ENCODE results near the gene DYNLL2. TPM values are rescaled to one million over a fixed set of nuclear protein-coding genes. Genes with fewer than 3 reads are reported as not detected.
"Not testable (repeated sequence)": the region's sequence is repeated elsewhere in the genome, so short reads cannot be mapped to it uniquely, and the experiment has no call there.

DYNLL2 gene
- total RNA-seq, 1 donor from 2014 or later, result 55.7 TPM

GRCh38 chr17:58101898-58102297 lies 18.7 kb downstream of the DYNLL2 start:
- not testable (repeated sequence) for DNase-seq (ENCODE audit: low spot score)

DNA sequence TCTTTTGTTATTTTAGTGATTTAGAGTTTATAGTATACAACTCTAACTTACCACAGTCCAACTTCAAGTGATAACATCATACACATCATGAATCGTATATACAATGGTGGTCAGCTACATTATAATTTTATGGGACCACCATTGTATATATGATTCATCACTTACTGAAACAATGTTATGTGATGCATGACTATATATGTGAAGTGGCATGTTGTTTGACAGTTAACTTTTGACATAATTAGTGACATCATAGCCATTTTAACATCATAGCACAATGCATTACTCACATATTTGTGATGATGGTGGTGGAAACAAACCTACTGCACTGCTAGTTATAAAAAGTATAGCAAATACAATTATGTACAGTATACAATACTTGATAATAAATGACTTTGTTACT lies 21.9 kb downstream of the DYNLL2 start:
- DNase-seq (ENCODE audit: low spot score), result no peak

GRCh38 chr17:58107306-58107705 lies 24.1 kb downstream of the DYNLL2 start:
- DNase-seq (ENCODE audit: low spot score), result no peak

- no peak for DNase-seq (ENCODE audit: low spot score)
Observed at GRCh38 chr17:58109197-58109596, 26.0 kb downstream of the DYNLL2 start.

GRCh38 chr17:58110012-58110411 lies 26.8 kb downstream of the DYNLL2 start:
- DNase-seq (ENCODE audit: low spot score), result no peak

GRCh38 chr17:58111676-58112075 lies 28.5 kb downstream of the DYNLL2 start:
- DNase-seq (ENCODE audit: low spot score), result no peak

GRCh38 chr17:58112970-58113631 lies 29.9 kb downstream of the DYNLL2 start:
- DNase-seq (ENCODE audit: low spot score), result peak; percentile 80

DNA sequence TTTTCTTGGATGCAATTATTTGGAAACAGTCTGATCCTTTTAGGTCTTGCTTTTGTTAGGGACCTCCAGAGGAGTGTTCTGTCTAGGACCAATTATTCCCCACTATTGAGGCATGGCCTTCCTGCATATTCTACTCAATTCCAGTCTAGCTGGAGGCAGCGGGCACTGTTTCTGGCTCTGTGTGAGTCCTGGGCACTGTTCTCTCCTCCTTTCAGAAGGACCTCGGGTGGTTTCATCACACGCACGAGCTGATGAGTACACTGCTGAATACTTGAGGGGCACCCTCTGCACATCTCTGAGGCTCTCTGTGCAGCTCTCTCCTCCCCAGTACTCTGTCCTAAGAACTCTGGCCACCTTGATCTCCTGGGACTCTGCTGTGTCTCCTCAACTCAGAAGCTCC lies 30.7 kb downstream of the DYNLL2 start:
- no peak for DNase-seq (ENCODE audit: low spot score)

GRCh38 chr17:58117382-58117781 lies 34.2 kb downstream of the DYNLL2 start:
- no peak for DNase-seq (ENCODE audit: low spot score)

- no peak for DNase-seq (ENCODE audit: low spot score)
Observed at GRCh38 chr17:58119491-58119890, 36.3 kb downstream of the DYNLL2 start.

GRCh38 chr17:58120195-58120822 lies 37.1 kb downstream of the DYNLL2 start:
- DNase-seq (ENCODE audit: low spot score), result peak; percentile 67

GRCh38 chr17:58121925-58122324 lies 38.7 kb downstream of the DYNLL2 start:
- no peak for DNase-seq (ENCODE audit: low spot score)

DNA sequence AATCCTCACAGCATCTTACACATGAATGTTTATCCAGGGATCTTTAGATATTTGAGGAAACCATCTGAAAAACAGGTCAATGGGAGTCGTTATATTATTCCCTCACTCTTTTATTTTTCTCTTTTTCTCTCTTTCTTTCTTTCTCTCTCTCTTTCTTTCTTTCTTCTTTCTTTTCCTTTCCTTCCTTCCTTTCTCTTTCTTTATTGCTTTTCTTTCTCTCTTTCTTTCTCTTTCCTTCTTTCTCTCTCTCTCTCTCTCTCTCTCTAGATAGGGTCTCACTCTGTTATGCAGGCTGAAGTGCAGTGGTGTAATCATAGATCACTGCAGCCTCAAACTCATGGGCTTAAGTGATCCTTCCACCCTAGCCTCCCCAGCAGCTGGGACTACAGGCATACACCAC lies 44.6 kb downstream of the DYNLL2 start:
- DNase-seq (ENCODE audit: low spot score), result no peak

GRCh38 chr17:58132697-58133096 lies 49.5 kb downstream of the DYNLL2 start:
- not testable (repeated sequence) for DNase-seq (ENCODE audit: low spot score)

GRCh38 chr17:58136669-58137279 lies 53.6 kb downstream of the DYNLL2 start:
- DNase-seq (ENCODE audit: low spot score), result no peak

- DNase-seq (ENCODE audit: low spot score), result no peak
Observed at GRCh38 chr17:58141505-58141904, 58.3 kb downstream of the DYNLL2 start.

DNA sequence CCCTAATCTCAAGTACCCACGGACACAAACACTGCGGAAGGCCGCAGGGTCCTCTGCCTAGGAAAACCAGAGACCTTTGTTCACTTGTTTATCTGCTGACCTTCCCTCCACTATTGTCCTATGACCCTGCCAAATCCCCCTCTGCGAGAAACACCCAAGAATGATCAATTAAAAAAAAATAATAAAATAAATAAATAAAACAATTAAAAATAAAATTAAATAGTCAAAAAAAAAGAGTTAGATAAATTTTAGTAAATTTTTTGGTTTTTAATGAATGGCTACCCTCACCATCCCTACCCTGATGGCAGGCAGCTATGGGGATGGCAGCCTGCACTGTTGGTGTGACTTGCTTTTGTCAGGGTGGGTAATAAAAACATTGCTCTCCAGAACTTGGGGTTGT lies 60.1 kb downstream of the DYNLL2 start:
- DNase-seq (ENCODE audit: low spot score), result not testable (repeated sequence)

- DNase-seq (ENCODE audit: low spot score), result no peak
Observed at GRCh38 chr17:58144801-58145200, 61.6 kb downstream of the DYNLL2 start.

Other genes starting within 250 kb of the DYNLL2 start
- 32.5 TPM for gene MRPS23, start 233.4 kb upstream of the DYNLL2 start, total RNA-seq
- gene CUEDC1, start 128.0 kb upstream of the DYNLL2 start, total RNA-seq, result 36.9 TPM
- 64.9 TPM for gene VEZF1, start 95.2 kb upstream of the DYNLL2 start, total RNA-seq
- gene SRSF1, start 76.2 kb upstream of the DYNLL2 start, total RNA-seq, result 187 TPM
- gene OR4D1, start 65.0 kb downstream of the DYNLL2 start, total RNA-seq, result not detected
- gene OR4D2, start 83.6 kb downstream of the DYNLL2 start, total RNA-seq, result not detected
- not detected for gene EPX, start 109.3 kb downstream of the DYNLL2 start, total RNA-seq
- gene MKS1, start 135.8 kb downstream of the DYNLL2 start, total RNA-seq, result 16.6 TPM
- not detected for gene LPO, start 155.2 kb downstream of the DYNLL2 start, total RNA-seq
- 0.06 TPM for gene MPO, start 197.5 kb downstream of the DYNLL2 start, total RNA-seq
- 30.2 TPM for gene TSPOAP1, start 245.4 kb downstream of the DYNLL2 start, total RNA-seq

All from mucosa of gallbladder (tissue), 1 donor.